PC-3 (cell line): ENCODE results near the gene CPA1. TPM values are rescaled to one million over a fixed set of nuclear protein-coding genes. Genes with fewer than 3 reads are reported as not detected.

Source experiments
- ATAC-seq: fragments of 200-7000 bp; cut with Tn5 transposase; 2 replicates; pipeline ENCODE4 v1.9.1; 2020; ENCODE audit warnings: mild to moderate bottlenecking, moderate library complexity
- BruUV-seq: library from RNA; stranded (reverse); fragments of 400-500 nt; replicated peaks from 2 replicates; lab custom pipeline; 2021; lab: Mats Ljungman, UMichigan
- CTCF ChIA-PET: fragments of 300-600 bp; sonication (Branson Sonifier 250); formaldehyde crosslinking; loops from one replicate; lab custom pipeline; 2022; ENCODE audit warnings: antibody characterized with exemption; lab: Charles Lee
- POLR2A ChIA-PET: fragments of 300-600 bp; sonication (Branson Sonifier 250); formaldehyde crosslinking; loops from one replicate; lab custom pipeline; 2022; ENCODE audit warnings: antibody characterized with exemption; ENCODE audit not compliant: unreplicated experiment; lab: Charles Lee
- DNase-seq: peaks from one replicate; pipeline ENCODE4 v3.0.0-alpha.2; 2015
- H2AFZ ChIP-seq: fragments of 300-600 bp; sonication (generic); 2 replicates; pipeline ENCODE4 v1.6.0; 2016; ENCODE audit warnings: antibody characterized with exemption, low read length
- H3F3A ChIP-seq: fragments of 300-600 bp; sonication (generic); one replicate; pipeline ENCODE4 v1.6.0; 2017; ENCODE audit warnings: antibody characterized with exemption, low read length, control low read depth, mild to moderate bottlenecking; ENCODE audit not compliant: unreplicated experiment
- H3K27ac ChIP-seq: fragments of 300-600 bp; sonication (generic); 2 replicates; pipeline ENCODE4 v1.5.1; 2016; ENCODE audit warnings: mild to moderate bottlenecking, low read length
- H3K27me3 ChIP-seq: fragments of 300-600 bp; sonication (generic); 2 replicates; pipeline ENCODE4 v1.6.1; 2016; ENCODE audit warnings: low read length, mixed read lengths
- H3K36me3 ChIP-seq: fragments of 300-600 bp; sonication (generic); 2 replicates; pipeline ENCODE4 v1.6.1; 2016; ENCODE audit warnings: low read depth, mixed run types, low read length, mixed read lengths
- H3K4me1 ChIP-seq: fragments of 300-600 bp; sonication (generic); 2 replicates; pipeline ENCODE4 v1.5.1; 2016; ENCODE audit warnings: low read length; ENCODE audit not compliant: insufficient read depth
- H3K4me2 ChIP-seq: fragments of 300-600 bp; sonication (generic); 2 replicates; pipeline ENCODE4 v1.6.0; 2016; ENCODE audit warnings: low read length
- H3K4me3 ChIP-seq: fragments of 300-600 bp; sonication (generic); 2 replicates; pipeline ENCODE4 v1.5.1; 2016; ENCODE audit warnings: mild to moderate bottlenecking, low read length, mixed read lengths
- H3K79me2 ChIP-seq: fragments of 300-600 bp; sonication (generic); 2 replicates; pipeline ENCODE4 v1.6.1; 2017; ENCODE audit warnings: low read length, mixed read lengths
- H3K9ac ChIP-seq: fragments of 300-600 bp; sonication (generic); 2 replicates; pipeline ENCODE4 v1.6.0; 2016; ENCODE audit warnings: mild to moderate bottlenecking, low read length
- H3K9me2 ChIP-seq: fragments of 300-600 bp; sonication (generic); replicated peaks from 2 replicates; pipeline ENCODE4 v1.6.1; 2016; ENCODE audit warnings: mixed run types, low read length, mixed read lengths
- H3K9me3 ChIP-seq: fragments of 300-600 bp; sonication (generic); 2 replicates; pipeline ENCODE4 v1.6.1; 2016; ENCODE audit warnings: low read length, mixed read lengths
- H4K20me1 ChIP-seq: fragments of 300-600 bp; sonication (generic); 2 replicates; pipeline ENCODE4 v1.6.1; 2016; ENCODE audit warnings: low read length, mixed read lengths
- CTCF ChIP-seq: fragments of 300-600 bp; sonication (generic); conservative IDR thresholded peaks from 2 replicates; pipeline ENCODE4 v1.5.1; 2017; ENCODE audit warnings: antibody characterized with exemption, low read depth, mild to moderate bottlenecking, low read length
- EZH2 ChIP-seq: fragments of 300-600 bp; sonication (generic); IDR thresholded peaks from one replicate; pipeline ENCODE4 v1.6.1; 2017; ENCODE audit warnings: antibody characterized with exemption, mild to moderate bottlenecking, low read length; ENCODE audit not compliant: unreplicated experiment
- EZH2phosphoT487 ChIP-seq: fragments of 300-600 bp; sonication (generic); IDR thresholded peaks from 2 replicates; pipeline ENCODE4 v1.6.1; 2018; ENCODE audit warnings: mild to moderate bottlenecking, antibody characterized with exemption, low read length, borderline replicate concordance
- intact Hi-C: fragments of 100-400 bp; cut with micrococcal nuclease; formaldehyde crosslinking; loops from 2 replicates; pipeline ENCODE4 v1.9.0; 2023
- total RNA-seq: library from RNA; depleted of rRNA; stranded (reverse); fragments of >200 nt; gene quantifications from 2 replicates; pipeline ENCODE4 v1.2.3, GENCODE V29; 2014

CPA1 gene
- total RNA-seq, 1 experiment from 2014 or later, result not detected

DNA sequence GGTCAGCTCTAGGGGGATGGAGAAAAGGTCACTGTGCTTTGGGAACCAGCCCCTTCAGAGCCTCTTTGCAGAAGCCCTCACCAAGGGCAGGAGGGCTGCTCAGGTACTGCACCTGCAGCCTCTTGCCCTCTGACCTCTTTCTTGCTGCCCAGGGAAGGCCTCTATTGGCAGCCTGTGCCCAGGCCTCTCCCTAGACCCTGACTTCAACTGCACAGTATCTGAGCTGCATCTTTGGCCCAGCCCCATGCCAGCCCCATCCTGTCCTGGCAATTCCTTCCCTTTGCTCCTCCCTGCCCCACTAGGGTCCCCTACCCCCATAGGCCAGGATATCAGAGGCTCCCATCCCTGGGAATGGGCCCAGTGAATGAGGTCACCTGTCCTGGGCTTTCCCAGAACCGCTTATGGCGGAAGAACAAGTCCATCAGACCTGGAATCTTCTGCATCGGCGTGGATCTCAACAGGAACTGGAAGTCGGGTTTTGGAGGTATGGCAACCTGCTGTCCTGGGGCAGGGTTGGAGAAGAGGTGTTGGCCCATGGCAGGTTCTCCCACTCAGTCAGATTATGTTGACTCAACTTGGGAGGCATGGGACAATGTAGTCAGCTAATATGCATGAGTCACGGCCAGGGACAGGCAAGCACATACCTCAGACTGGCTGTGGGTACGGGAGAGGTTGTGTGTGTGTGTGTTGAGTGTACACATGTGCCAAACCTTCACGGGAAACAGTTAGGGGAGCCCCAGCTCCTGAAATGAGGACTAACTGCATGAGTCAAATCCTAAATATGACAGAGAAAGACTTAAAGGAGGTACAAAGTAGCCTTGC, 17.1 kb upstream of the CPA1 start:
- no peak overlapping the region for H3K9ac ChIP-seq
- CTCF ChIA-PET, result interaction anchor here (0.6 kb wide), 1 partner anchor 76 kb away, joined by 3 read pairs; no protein-coding TSS in a partner anchor
- H3F3A ChIP-seq, result peaks cover 3% of the 10 kb centered on the region
- no peaks in the 10 kb centered on the region for H3K9me2 ChIP-seq
- no peaks in the 10 kb centered on the region for H4K20me1 ChIP-seq
- H3K4me2 ChIP-seq, result peak overlapping the region; percentile 66
- H2AFZ ChIP-seq, result peak overlapping the region; percentile 61; the same call in 1 of the 2 replicates
- POLR2A ChIA-PET, result no interaction called here
- H3K27me3 ChIP-seq, result no peaks in the 10 kb centered on the region
- intact Hi-C loops, result no loop called here
- H3K27ac ChIP-seq, result peak overlapping the region; percentile 75
- ATAC-seq, result peak; percentile 98
- H3K79me2 ChIP-seq, result no peaks in the 10 kb centered on the region
- DNase-seq, result peak; percentile 96
- no peak overlapping the region for H3K4me3 ChIP-seq
- no TSS peak for BruUV-seq
- no peaks in the 10 kb centered on the region for H3K36me3 ChIP-seq
- no peak for TF ChIP-seq EZH2
- no peak for TF ChIP-seq CTCF
- peaks cover 4% of the 10 kb centered on the region; the same call in 1 of the 2 replicates for H3K9me3 ChIP-seq
- H3K4me1 ChIP-seq, result peaks cover 37% of the 10 kb centered on the region

- no peak overlapping the region for H3K27ac ChIP-seq
- peaks cover 3% of the 10 kb centered on the region for H3F3A ChIP-seq
- no peak overlapping the region for H3K9ac ChIP-seq
- TF ChIP-seq EZH2 (no peak), EZH2phosphoT487 (no peak), CTCF (no peak)
- H4K20me1 ChIP-seq, result no peaks in the 10 kb centered on the region
- H3K27me3 ChIP-seq, result no peaks in the 10 kb centered on the region
- H3K36me3 ChIP-seq, result no peaks in the 10 kb centered on the region
- ChIA-PET CTCF (no interaction called here), POLR2A (no interaction called here)
- no peak overlapping the region for H3K4me3 ChIP-seq
- H3K9me2 ChIP-seq, result no peaks in the 10 kb centered on the region
- peaks cover 37% of the 10 kb centered on the region for H3K4me1 ChIP-seq
- intact Hi-C loops, result no loop called here
- no TSS peak for BruUV-seq
- no peaks in the 10 kb centered on the region for H3K79me2 ChIP-seq
- no peak for ATAC-seq
- peaks cover under 1% of the 10 kb centered on the region; the same call in 1 of the 2 replicates for H3K9me3 ChIP-seq
- no peak overlapping the region for H2AFZ ChIP-seq
- DNase-seq, result no peak
- no peak overlapping the region for H3K4me2 ChIP-seq
Measured at GRCh38 chr7:130364451-130364850, 15.8 kb upstream of the CPA1 start.

DNA sequence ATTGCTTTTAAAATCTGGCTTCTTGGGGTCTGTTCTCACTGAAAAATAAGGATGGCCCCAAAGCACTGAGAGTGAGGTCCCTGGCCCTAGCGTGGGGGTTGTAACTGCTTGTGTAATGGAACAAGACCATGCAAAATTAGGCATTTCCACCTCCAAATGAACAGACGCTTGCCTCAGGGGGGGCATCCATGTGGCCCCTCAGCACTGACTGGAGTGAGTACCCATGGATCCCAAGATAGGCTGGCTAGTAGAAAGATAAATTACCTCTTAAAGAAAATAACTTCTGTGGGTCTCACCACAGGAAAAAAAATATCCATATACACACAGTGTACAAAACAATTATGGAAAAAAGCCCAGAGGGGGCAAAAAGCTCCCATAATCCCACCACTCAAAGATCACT, 15.2 kb upstream of the CPA1 start:
- Histone ChIP-seq H3K27me3 (no peaks in the 10 kb centered on the region), H3K4me3 (no peak overlapping the region), H3K9me2 (no peaks in the 10 kb centered on the region), H3K4me1 (peaks cover 37% of the 10 kb centered on the region), H3K36me3 (no peaks in the 10 kb centered on the region), H3K79me2 (no peaks in the 10 kb centered on the region), H3K9me3 (no peaks in the 10 kb centered on the region), H3K4me2 (no peak overlapping the region), H3K27ac (no peak overlapping the region), H3F3A (peaks cover 3% of the 10 kb centered on the region), H4K20me1 (no peaks in the 10 kb centered on the region), H3K9ac (no peak overlapping the region), H2AFZ (no peak overlapping the region)
- ChIA-PET POLR2A (no interaction called here), CTCF (no interaction called here)
- TF ChIP-seq EZH2 (no peak), CTCF (no peak), EZH2phosphoT487 (no peak)
- DNase-seq (no peak), ATAC-seq (no peak)
- BruUV-seq, result no TSS peak
- intact Hi-C loops, result no loop called here
